NCI-H2107 (cell line): ENCODE data around the gene PDE3A.

Experiments
- DNase-seq: peaks from one replicate; lab custom pipeline; 2025; lab: John Stamatoyannopoulos, UW

Gene PDE3A

GRCh38 chr12:20458011-20458410, 89.7 kb downstream of the PDE3A start:
- DNase-seq: no peak

GRCh38 chr12:20459920-20460319, 91.6 kb downstream of the PDE3A start:
- no peak for DNase-seq

GRCh38 chr12:20460956-20461355, 92.6 kb downstream of the PDE3A start:
- DNase-seq: no peak

- no peak for DNase-seq
Measured at GRCh38 chr12:20463913-20464524, 95.7 kb downstream of the PDE3A start.

GRCh38 chr12:20469300-20469699, 101.0 kb downstream of the PDE3A start:
- no peak for DNase-seq

GRCh38 chr12:20469756-20470155, 101.4 kb downstream of the PDE3A start:
- DNase-seq: no peak

- no peak for DNase-seq
Measured at GRCh38 chr12:20472102-20472782, 103.9 kb downstream of the PDE3A start.

GRCh38 chr12:20473133-20473532, 104.8 kb downstream of the PDE3A start:
- DNase-seq: no peak

- DNase-seq: no peak
Measured at GRCh38 chr12:20474016-20474415, 105.7 kb downstream of the PDE3A start.

- DNase-seq: no peak
Measured at GRCh38 chr12:20474443-20474842, 106.1 kb downstream of the PDE3A start.

GRCh38 chr12:20475542-20475941, 107.2 kb downstream of the PDE3A start:
- no peak for DNase-seq

- DNase-seq: no peak
Measured at GRCh38 chr12:20476551-20476950, 108.2 kb downstream of the PDE3A start.

GRCh38 chr12:20477255-20477654, 108.9 kb downstream of the PDE3A start:
- DNase-seq: no peak

- no peak for DNase-seq
Measured at GRCh38 chr12:20477672-20478071, 109.3 kb downstream of the PDE3A start.

GRCh38 chr12:20482491-20483054, 114.2 kb downstream of the PDE3A start:
- no peak for DNase-seq

- no peak for DNase-seq
Measured at GRCh38 chr12:20483776-20484175, 115.4 kb downstream of the PDE3A start.

- no peak for DNase-seq
Measured at GRCh38 chr12:20486233-20486632, 117.9 kb downstream of the PDE3A start.

GRCh38 chr12:20487519-20487918, 119.2 kb downstream of the PDE3A start:
- DNase-seq: no peak

GRCh38 chr12:20489645-20490044, 121.3 kb downstream of the PDE3A start:
- DNase-seq: no peak

GRCh38 chr12:20490213-20490612, 121.9 kb downstream of the PDE3A start:
- no peak for DNase-seq

- DNase-seq: no peak
Measured at GRCh38 chr12:20491290-20491689, 123.0 kb downstream of the PDE3A start.

GRCh38 chr12:20492251-20492760, 124.0 kb downstream of the PDE3A start:
- no peak for DNase-seq

- DNase-seq: no peak
Measured at GRCh38 chr12:20493934-20494333, 125.6 kb downstream of the PDE3A start.
